Naive thymus-derived CD8-positive, alpha-beta T cell (primary cell): ENCODE results near the gene ERBB2. TPM values are rescaled to one million over a fixed set of nuclear protein-coding genes. Genes with fewer than 3 reads are reported as not detected.

ENCODE experiments used
- ATAC-seq, 2 donors: fragments of 150-1000 bp; cut with Tn5 transposase in 1 of 2; sonication (Bioruptor Pico), chemical (Tn5 transposase) in 1 of 2; 1 replicate in 1 of 2; 2 replicates in 1 of 2; pipeline ENCODE4 v1.10.0; 2021; ENCODE audit warnings: mild to moderate bottlenecking in 2 of 2, moderate library complexity in 2 of 2
- POLR2A ChIA-PET: fragments of 350-600 bp; sonication (Branson Sonifier 250); formaldehyde crosslinking; loops from one replicate; lab custom pipeline; 2021; ENCODE audit warnings: antibody characterized with exemption; lab: Charles Lee
- DNase-seq, 10 donors: peaks; one replicate each; pipeline versions ENCODE4 v3.0.0 to v3.0.0-alpha.2; 2020 to 2022
- H3K27ac Mint-ChIP-seq, 10 donors: one replicate each; pipeline ENCODE4 v1.8.0; 2020 to 2022; ENCODE audit warnings: mild to moderate bottlenecking in 10 of 10, mixed read lengths in 10 of 10, moderate library complexity in 4 of 10, inconsistent platforms in 1 of 10
- H3K27me3 Mint-ChIP-seq, 5 donors: one replicate each; pipeline ENCODE4 v1.8.0; 2021 to 2022; ENCODE audit warnings: mixed read lengths in 5 of 5
- H3K36me3 Mint-ChIP-seq, 3 donors: one replicate each; pipeline ENCODE4 v1.8.0; 2020 to 2022; ENCODE audit warnings: mixed read lengths in 3 of 3, mild to moderate bottlenecking in 2 of 3, inconsistent platforms in 1 of 3
- H3K4me1 Mint-ChIP-seq, 4 donors: one replicate each; pipeline ENCODE4 v1.8.0; 2021 to 2022; ENCODE audit warnings: mixed read lengths in 4 of 4
- H3K4me3 Mint-ChIP-seq, 10 donors: one replicate each; pipeline ENCODE4 v1.8.0; 2020 to 2022; ENCODE audit warnings: mild to moderate bottlenecking in 10 of 10, mixed read lengths in 10 of 10, moderate library complexity in 6 of 10, inconsistent platforms in 1 of 10
- H3K9me3 Mint-ChIP-seq, 9 donors: one replicate each; pipeline ENCODE4 v1.8.0; 2020 to 2022; ENCODE audit warnings: mixed read lengths in 9 of 9, mild to moderate bottlenecking in 3 of 9, inconsistent platforms in 1 of 9, moderate library complexity in 1 of 9
- polyA plus RNA-seq, 3 donors: library from polyadenylated mRNA; unstranded; fragments of 300-500 nt; fragmentation: Illumina TruSeq; gene quantifications; one replicate each; pipeline ENCODE4 v1.2.3, GENCODE V29; 2021
- total RNA-seq, 8 experiments: library from RNA in 2 of 8; stranded (reverse) in 2 of 8; gene quantifications; one replicate each; pipeline ENCODE4 v1.2.3 and lab custom pipeline; 2021 to 2026

The ERBB2 gene
- total and polyA plus RNA-seq, 5 experiments from 2014 or later = 0.85 to 8.7 (median 2.4) TPM

GRCh38 chr17:39674179-39674578 is 25.7 kb upstream of the ERBB2 start:
- Mint-ChIP-seq H3K9me3 (no peaks in the 10 kb centered on the region), H3K4me1 (peaks cover 19 to 56% (median 52%) of the 10 kb centered on the region in 4 donors), H3K4me3 (no peak overlapping the region), H3K27me3 (peaks cover 0 to 6% (median 1%) of the 10 kb centered on the region in 5 donors), H3K27ac (peak overlapping the region in 1 of 10 donors; percentile 15), H3K36me3 (no peaks in the 10 kb centered on the region)
- no peak for DNase-seq
- POLR2A ChIA-PET = interaction anchor here (0.5 kb wide), 1 partner anchor 221 kb away, joined by 4 read pairs; no protein-coding TSS in a partner anchor
- ATAC-seq = no peak

- Mint-ChIP-seq H3K27ac (peak overlapping the region in 4 of 10 donors; percentile 66 to 99 (median 96)), H3K36me3 (no peaks in the 10 kb centered on the region), H3K27me3 (peaks cover 0 to 4% (median 1%) of the 10 kb centered on the region in 5 donors), H3K4me1 (peaks cover 26 to 63% (median 58%) of the 10 kb centered on the region in 4 donors), H3K4me3 (peak overlapping the region in 2 of 10 donors; percentile 19 to 49), H3K9me3 (no peaks in the 10 kb centered on the region)
- DNase-seq (peak in 1 of 10 donors; percentile 62), ATAC-seq (no peak)
- POLR2A ChIA-PET = interaction anchor here (0.6 to 3.4 kb wide), 7 partner anchors 9 to 617 kb away, joined by 3 to 19 read pairs (median 8); partner anchors contain the start of genes PGAP3, PSMD3 and TCAP
Measured at GRCh38 chr17:39674702-39675389, 25.0 kb upstream of the ERBB2 start.

GRCh38 chr17:39675390-39676082 is 24.3 kb upstream of the ERBB2 start:
- Mint-ChIP-seq H3K27me3 (peaks cover 0 to 3% (median 1%) of the 10 kb centered on the region in 5 donors), H3K27ac (peak overlapping the region; percentile 58 to 99 (median 94)), H3K4me3 (peak overlapping the region in 7 of 10 donors; percentile 32 to 76 (median 51)), H3K4me1 (peaks cover 31 to 70% (median 64%) of the 10 kb centered on the region in 4 donors), H3K9me3 (no peaks in the 10 kb centered on the region), H3K36me3 (peaks cover 0 to 2% (median 0%) of the 10 kb centered on the region in 3 donors)
- ATAC-seq (no peak), DNase-seq (peak in 1 of 10 donors; percentile 41)
- POLR2A ChIA-PET = interaction anchor here (0.6 to 3.4 kb wide), 13 partner anchors 10 to 618 kb away, joined by 3 to 19 read pairs (median 4); partner anchors contain the start of genes MIEN1, PGAP3, PPP1R1B and PSMD3

GRCh38 chr17:39676198-39676819 is 23.6 kb upstream of the ERBB2 start:
- POLR2A ChIA-PET = interaction anchor here (0.6 to 3.4 kb wide), 12 partner anchors 11 to 304 kb away, joined by 3 to 19 read pairs (median 4); partner anchors contain the start of genes MIEN1, PGAP3, PPP1R1B and PSMD3
- Mint-ChIP-seq H3K27ac (peak overlapping the region; percentile 66 to 99 (median 94)), H3K9me3 (no peaks in the 10 kb centered on the region), H3K36me3 (peaks cover 0 to 2% (median 0%) of the 10 kb centered on the region in 3 donors), H3K4me3 (peak overlapping the region in 9 of 10 donors; percentile 21 to 76 (median 63)), H3K4me1 (peaks cover 33 to 76% (median 71%) of the 10 kb centered on the region in 4 donors), H3K27me3 (peaks cover 0 to 2% (median 0%) of the 10 kb centered on the region in 5 donors)
- DNase-seq (peak in 9 of 10 donors; percentile 26 to 83 (median 62)), ATAC-seq (peak; percentile 70 to 82)

- Mint-ChIP-seq H3K27ac (peak overlapping the region; percentile 27 to 99 (median 94)), H3K27me3 (no peaks in the 10 kb centered on the region), H3K4me1 (peaks cover 31 to 72% (median 67%) of the 10 kb centered on the region in 4 donors), H3K9me3 (no peaks in the 10 kb centered on the region), H3K4me3 (peak overlapping the region in 8 of 10 donors; percentile 5 to 76 (median 30)), H3K36me3 (peaks cover 0 to 2% (median 0%) of the 10 kb centered on the region in 3 donors)
- DNase-seq = peak in 1 of 10 donors; percentile 30
- no peak for ATAC-seq
- POLR2A ChIA-PET = interaction anchor here (0.6 to 3.4 kb wide), 10 partner anchors 9 to 77 kb away, joined by 3 to 19 read pairs (median 4); partner anchors contain the start of genes MIEN1, PGAP3, PNMT and PPP1R1B
Measured at GRCh38 chr17:39677072-39677471, 22.8 kb upstream of the ERBB2 start.

- peak overlapping the region in 7 of 10 donors; percentile 1 to 67 (median 42) for H3K4me3 Mint-ChIP-seq
- ATAC-seq (no peak), DNase-seq (peak in 1 of 10 donors; percentile 41)
- POLR2A ChIA-PET = interaction anchor here (0.6 to 3.4 kb wide), 7 partner anchors 9 to 76 kb away, joined by 3 to 13 read pairs (median 3); partner anchors contain the start of genes MIEN1, PGAP3 and PNMT
- peaks cover 31 to 67% (median 64%) of the 10 kb centered on the region in 4 donors for H3K4me1 Mint-ChIP-seq
- H3K27ac Mint-ChIP-seq = peak overlapping the region; percentile 39 to 99 (median 96)
- H3K9me3 Mint-ChIP-seq = no peaks in the 10 kb centered on the region
- peaks cover 0 to 3% (median 2%) of the 10 kb centered on the region in 3 donors for H3K36me3 Mint-ChIP-seq
- H3K27me3 Mint-ChIP-seq = no peaks in the 10 kb centered on the region
Measured at GRCh38 chr17:39677542-39678339, 22.1 kb upstream of the ERBB2 start.

GRCh38 chr17:39678340-39679116 is 21.3 kb upstream of the ERBB2 start:
- peak overlapping the region in 8 of 10 donors; percentile 9 to 80 (median 66) for H3K4me3 Mint-ChIP-seq
- no peaks in the 10 kb centered on the region for H3K9me3 Mint-ChIP-seq
- DNase-seq (peak in 1 of 10 donors; percentile 28), ATAC-seq (no peak)
- no peaks in the 10 kb centered on the region for H3K27me3 Mint-ChIP-seq
- H3K36me3 Mint-ChIP-seq = peaks cover 0 to 10% (median 8%) of the 10 kb centered on the region in 3 donors
- POLR2A ChIA-PET = interaction anchor here (0.7 to 3.4 kb wide), 11 partner anchors 10 to 57 kb away, joined by 3 to 22 read pairs (median 4); partner anchors contain the start of genes MIEN1, PGAP3, PNMT and PPP1R1B
- peaks cover 35 to 70% (median 65%) of the 10 kb centered on the region in 4 donors for H3K4me1 Mint-ChIP-seq
- H3K27ac Mint-ChIP-seq = peak overlapping the region; percentile 93 to 99 (median 96)

GRCh38 chr17:39679521-39680192 is 20.2 kb upstream of the ERBB2 start:
- Mint-ChIP-seq H3K27me3 (no peaks in the 10 kb centered on the region), H3K36me3 (peaks cover 0 to 17% (median 13%) of the 10 kb centered on the region in 3 donors)

GRCh38 chr17:39683295-39683939 is 16.4 kb upstream of the ERBB2 start:
- H3K27me3 Mint-ChIP-seq = no peaks in the 10 kb centered on the region
- H3K4me1 Mint-ChIP-seq = peaks cover 41 to 59% (median 50%) of the 10 kb centered on the region in 4 donors

More at GRCh38 chr17:39679521-39680192, 20.2 kb upstream of the ERBB2 start:
- Mint-ChIP-seq H3K4me3 (peak overlapping the region; percentile 22 to 88 (median 69)), H3K27ac (peak overlapping the region; percentile 93 to 99 (median 96)), H3K4me1 (peaks cover 38 to 70% (median 63%) of the 10 kb centered on the region in 4 donors), H3K9me3 (no peaks in the 10 kb centered on the region)
- DNase-seq (peak in 9 of 10 donors; percentile 16 to 70 (median 49)), ATAC-seq (peak; percentile 82 to 85)
- POLR2A ChIA-PET = interaction anchor here (0.7 to 2.5 kb wide), 14 partner anchors 9 to 90 kb away, joined by 3 to 22 read pairs (median 4); partner anchors contain the start of genes MIEN1, PGAP3, PNMT and PPP1R1B

More at GRCh38 chr17:39683295-39683939, 16.4 kb upstream of the ERBB2 start:
- DNase-seq (peak in 1 of 10 donors; percentile 35), ATAC-seq (no peak)
- Mint-ChIP-seq H3K4me3 (no peak overlapping the region), H3K27ac (peak overlapping the region in 4 of 10 donors; percentile 8 to 69 (median 41)), H3K36me3 (peaks cover 0 to 27% (median 18%) of the 10 kb centered on the region in 3 donors), H3K9me3 (peaks cover 0 to 3% (median 0%) of the 10 kb centered on the region in 9 donors)
- POLR2A ChIA-PET = interaction anchor here (0.7 to 1.4 kb wide), 2 partner anchors 71 to 351 kb away, joined by 3 to 4 read pairs; no protein-coding TSS in a partner anchor
